RWPE2 (cell line): Measurements from ENCODE around the gene DLG4.

Experiments
- ATAC-seq: fragments of 200-7000 bp; cut with Tn5 transposase; 3 replicates; pipeline ENCODE4 v1.9.1; 2021; ENCODE audit warnings: low read depth
- DNase-seq: peaks from one replicate; pipeline ENCODE4 v3.0.0-alpha.2; 2020; ENCODE audit warnings: low spot score
- H3K27ac ChIP-seq: fragments of 450-650 bp; 2 replicates; pipeline ENCODE4 v1.5.1; 2017; ENCODE audit warnings: mild to moderate bottlenecking; ENCODE audit not compliant: poor library complexity, severe bottlenecking
- H3K27me3 ChIP-seq: fragments of 250-450 bp; sonication (Bioruptor Pico); 2 replicates; pipeline ENCODE4 v1.5.1; 2021; ENCODE audit warnings: mild to moderate bottlenecking, moderate library complexity; ENCODE audit not compliant: insufficient read depth, poor library complexity, severe bottlenecking
- H3K36me3 ChIP-seq: fragments of 250-450 bp; sonication (Bioruptor Pico); 2 replicates; pipeline ENCODE4 v1.5.1; 2020; ENCODE audit warnings: low read depth, mild to moderate bottlenecking, moderate library complexity
- H3K4me1 ChIP-seq: fragments of 250-450 bp; sonication (Bioruptor Pico); 2 replicates; pipeline ENCODE4 v1.5.1; 2021; ENCODE audit warnings: mild to moderate bottlenecking, moderate library complexity; ENCODE audit not compliant: insufficient read depth, poor library complexity, severe bottlenecking
- H3K4me3 ChIP-seq: fragments of 250-450 bp; sonication (Bioruptor Pico); 2 replicates; pipeline ENCODE4 v1.5.1; 2021; ENCODE audit warnings: mild to moderate bottlenecking, moderate library complexity; ENCODE audit not compliant: severe bottlenecking
- H3K9me3 ChIP-seq: fragments of 250-450 bp; sonication (Bioruptor Pico); 2 replicates; pipeline ENCODE4 v1.5.1; 2021; ENCODE audit warnings: mild to moderate bottlenecking, moderate library complexity; ENCODE audit not compliant: severe bottlenecking
- CTCF ChIP-seq: fragments of 450-650 bp; IDR thresholded peaks from one replicate; pipeline ENCODE4 v1.5.1; 2017; ENCODE audit warnings: mild to moderate bottlenecking, moderate library complexity; ENCODE audit not compliant: poor library complexity, severe bottlenecking

DLG4 gene

GRCh38 chr17:7195971-7196370, 23.7 kb downstream of the DLG4 start:
- Histone ChIP-seq H3K4me1 (no peaks in the 10 kb centered on the region), H3K36me3 (peaks cover 23% of the 10 kb centered on the region), H3K27ac (no peak overlapping the region), H3K27me3 (no peaks in the 10 kb centered on the region), H3K4me3 (no peak overlapping the region), H3K9me3 (no peaks in the 10 kb centered on the region)
- ATAC-seq (no peak), DNase-seq (no peak)
- TF ChIP-seq CTCF = no peak

- Histone ChIP-seq H3K36me3 (peaks cover 23% of the 10 kb centered on the region), H3K27me3 (no peaks in the 10 kb centered on the region), H3K4me3 (no peak overlapping the region), H3K27ac (no peak overlapping the region), H3K9me3 (no peaks in the 10 kb centered on the region), H3K4me1 (no peaks in the 10 kb centered on the region)
- ATAC-seq (no peak), DNase-seq (no peak)
- TF ChIP-seq CTCF = no peak
These were observed 27.2 kb downstream of the DLG4 start for GRCh38 chr17:7192271-7192937.

- peak; percentile 62 for DNase-seq
- ATAC-seq = peak; percentile 76; the same call in 2 of the 3 replicates
- Histone ChIP-seq H3K27me3 (no peaks in the 10 kb centered on the region), H3K4me1 (no peaks in the 10 kb centered on the region), H3K4me3 (no peak overlapping the region), H3K9me3 (no peaks in the 10 kb centered on the region), H3K36me3 (peaks cover 21% of the 10 kb centered on the region), H3K27ac (no peak overlapping the region)
- no peak for TF ChIP-seq CTCF
These were observed 27.9 kb downstream of the DLG4 start for GRCh38 chr17:7191571-7192270.

- DNase-seq = no peak
- H3K4me3 ChIP-seq = no peak overlapping the region
- H3K4me1 ChIP-seq = no peaks in the 10 kb centered on the region
- TF ChIP-seq CTCF = no peak
- H3K27ac ChIP-seq = no peak overlapping the region
- no peak for ATAC-seq
- H3K27me3 ChIP-seq = no peaks in the 10 kb centered on the region
- H3K36me3 ChIP-seq = peaks cover 17% of the 10 kb centered on the region
- no peaks in the 10 kb centered on the region for H3K9me3 ChIP-seq
These were observed 28.6 kb downstream of the DLG4 start for GRCh38 chr17:7191069-7191468.
